ENCODE data around the gene LY6G6F.

The LY6G6F gene

DNA sequence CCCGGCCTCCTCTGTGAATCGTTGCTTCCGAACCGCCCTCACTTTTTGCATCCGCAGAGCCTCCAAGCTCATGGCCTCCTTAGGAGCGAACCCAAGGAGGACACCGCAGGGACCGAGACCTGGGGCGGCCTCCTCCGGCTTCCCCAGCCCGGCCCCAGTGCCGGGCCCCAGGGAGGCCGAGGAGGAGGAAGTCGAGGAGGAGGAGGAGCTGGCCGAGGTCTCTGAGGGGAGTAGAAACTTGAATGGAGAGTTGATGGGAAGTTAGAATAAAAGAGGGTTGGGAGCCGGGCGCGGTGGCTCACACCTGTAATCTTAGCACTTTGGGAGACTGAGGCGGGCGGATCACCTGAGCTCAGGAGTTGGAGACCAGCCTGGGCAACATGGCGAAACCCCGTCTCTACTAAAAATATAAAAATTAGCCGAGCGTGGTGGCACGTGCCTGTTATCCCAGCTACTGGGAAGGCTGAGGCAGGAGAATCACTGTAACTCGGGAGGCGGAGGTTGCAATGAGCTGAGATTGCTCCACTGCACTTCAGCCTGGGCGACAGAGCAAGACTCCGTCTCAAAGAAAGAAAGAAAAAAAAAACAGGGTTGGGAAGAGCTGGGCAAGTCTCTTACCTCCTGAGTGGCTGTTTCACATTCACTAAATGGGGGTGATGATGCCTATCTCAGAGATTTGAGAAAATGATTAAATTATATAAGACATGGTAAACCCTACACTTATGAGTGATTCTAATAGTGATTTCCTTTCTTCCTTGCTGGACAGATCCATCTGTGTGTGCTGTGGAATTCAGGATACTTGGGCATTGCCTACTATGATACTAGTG, 33.9 kb downstream of the LY6G6F start:
- no peak for FAIRE-seq

DNA sequence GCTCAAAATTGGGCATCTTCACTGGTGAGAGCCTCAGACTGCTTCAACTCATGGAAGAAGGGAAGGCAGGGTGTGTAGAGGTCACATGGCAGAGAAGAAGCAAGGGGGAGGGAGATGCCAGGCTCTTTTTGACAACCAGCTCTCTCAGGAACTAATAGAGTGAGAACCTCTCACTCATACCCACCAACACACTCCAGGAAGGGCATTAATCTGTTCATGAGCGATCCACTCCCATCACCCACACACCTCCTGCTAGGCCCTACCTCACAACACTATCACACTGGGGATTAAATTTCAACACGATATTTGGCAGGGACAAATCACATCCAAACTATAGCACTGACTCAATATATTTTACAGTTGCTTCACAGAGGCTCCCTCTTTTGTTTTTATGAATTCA, 35.1 kb downstream of the LY6G6F start:
- no peak for FAIRE-seq

DNA sequence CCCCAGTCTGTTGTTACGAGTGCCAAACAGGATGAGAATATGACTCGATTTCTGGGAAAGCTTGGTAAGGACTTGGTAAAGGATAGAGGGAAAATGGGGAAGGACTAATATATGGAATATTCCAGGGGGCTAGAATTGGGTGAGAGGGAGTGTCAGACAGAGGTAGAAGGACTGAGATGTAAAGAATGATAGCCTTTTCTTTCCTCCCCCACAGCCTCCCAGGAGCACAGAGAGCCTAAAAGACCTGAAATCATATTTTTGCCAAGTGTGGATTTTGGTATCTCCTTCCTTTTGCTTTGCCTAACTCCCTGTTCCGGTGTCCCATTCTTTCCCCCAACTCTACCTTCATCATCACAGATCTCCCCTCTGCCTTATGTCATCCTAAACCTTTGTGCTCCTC, 36.2 kb downstream of the LY6G6F start:
- FAIRE-seq = no peak

GRCh38 chr6:31744422-31744821, 37.8 kb downstream of the LY6G6F start:
- no peak for FAIRE-seq

DNA sequence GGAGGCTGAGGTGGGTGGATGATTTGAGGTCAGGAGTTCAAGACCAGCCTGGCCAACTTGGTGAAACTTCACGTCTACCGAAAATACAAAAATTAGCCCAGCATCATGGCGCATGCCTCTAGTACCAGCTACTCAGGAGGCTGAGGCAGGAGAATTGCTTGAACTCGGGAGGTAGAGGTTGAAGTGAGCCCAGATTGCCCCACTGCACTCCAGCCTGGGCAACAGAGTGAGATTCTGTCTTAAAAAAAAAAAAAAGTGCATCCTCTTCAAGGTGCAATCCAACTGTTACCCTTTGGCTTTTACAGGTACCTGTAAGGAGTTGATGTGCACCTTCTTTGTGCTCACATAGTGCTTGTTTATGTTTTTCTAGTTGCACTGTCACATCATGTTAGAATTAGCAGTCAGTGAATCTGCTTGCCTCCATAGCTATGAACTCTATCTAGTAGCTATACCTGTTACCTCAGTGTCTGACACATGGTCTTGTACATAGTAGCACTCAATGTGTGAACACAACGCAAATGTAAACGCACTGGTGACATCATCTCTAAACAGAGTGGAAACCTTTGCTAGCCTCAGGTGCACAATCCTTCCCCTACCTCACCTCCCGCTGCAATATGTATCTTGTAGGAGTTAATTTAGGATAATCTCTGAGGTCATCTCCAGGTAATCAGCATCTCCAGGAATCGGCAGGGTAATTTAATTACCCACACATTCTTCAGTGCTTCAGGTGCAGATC, 42.8 kb downstream of the LY6G6F start:
- no peak for FAIRE-seq

DNA sequence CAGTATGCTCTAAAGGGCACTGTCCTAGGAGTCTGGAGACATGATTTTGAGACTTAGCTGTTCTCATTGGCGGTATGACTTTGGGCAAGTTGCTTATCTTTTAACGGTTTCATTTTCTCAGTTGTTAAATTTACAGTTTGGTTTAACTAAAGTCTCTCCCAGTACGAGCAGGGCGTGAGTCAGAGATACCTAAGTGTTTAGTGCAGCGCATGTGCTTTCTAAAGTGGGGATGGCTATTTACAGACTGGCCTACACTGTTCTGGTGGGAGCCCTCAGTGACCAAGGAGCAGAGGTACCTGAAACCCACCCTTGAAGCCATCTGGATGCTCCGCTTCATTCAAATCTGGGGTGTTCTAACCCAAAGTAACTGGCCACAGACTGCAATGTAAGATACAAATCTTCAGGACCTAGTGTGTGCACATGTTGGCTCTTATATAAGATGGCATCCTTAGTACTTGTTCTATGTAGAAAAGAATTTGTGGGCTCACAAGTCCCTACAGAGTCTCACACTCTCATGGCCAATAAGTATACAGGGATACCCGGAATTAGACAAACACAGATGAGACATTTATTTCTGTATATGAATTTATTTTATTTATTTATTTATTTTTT, 43.9 kb downstream of the LY6G6F start:
- no peak for FAIRE-seq

DNA sequence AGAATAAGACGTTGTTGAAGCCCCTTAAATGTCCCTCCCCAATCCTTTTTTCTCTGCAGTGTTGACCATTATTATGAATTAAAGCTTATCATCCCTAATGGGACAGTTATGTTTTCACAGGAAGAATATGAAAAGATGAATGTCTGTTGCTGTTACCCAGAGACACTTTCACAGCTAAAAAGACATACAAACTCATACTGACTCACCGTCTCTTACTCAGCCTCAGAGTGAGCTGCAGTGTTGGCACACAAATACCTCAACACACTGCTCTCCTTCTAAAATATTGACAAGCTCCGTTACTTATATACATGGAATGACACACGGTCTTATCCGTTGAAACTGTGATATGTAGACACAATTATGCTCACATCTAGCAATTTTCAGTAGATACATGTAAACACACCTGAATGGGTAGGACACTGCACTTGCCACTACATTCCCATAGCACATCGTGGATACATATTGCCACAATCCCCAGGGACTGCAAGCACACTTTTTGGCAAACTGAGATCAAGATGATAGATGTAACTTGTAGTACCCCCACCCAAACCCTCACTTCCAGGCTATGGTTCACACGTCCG, 46.2 kb downstream of the LY6G6F start:
- FAIRE-seq = no peak

DNA sequence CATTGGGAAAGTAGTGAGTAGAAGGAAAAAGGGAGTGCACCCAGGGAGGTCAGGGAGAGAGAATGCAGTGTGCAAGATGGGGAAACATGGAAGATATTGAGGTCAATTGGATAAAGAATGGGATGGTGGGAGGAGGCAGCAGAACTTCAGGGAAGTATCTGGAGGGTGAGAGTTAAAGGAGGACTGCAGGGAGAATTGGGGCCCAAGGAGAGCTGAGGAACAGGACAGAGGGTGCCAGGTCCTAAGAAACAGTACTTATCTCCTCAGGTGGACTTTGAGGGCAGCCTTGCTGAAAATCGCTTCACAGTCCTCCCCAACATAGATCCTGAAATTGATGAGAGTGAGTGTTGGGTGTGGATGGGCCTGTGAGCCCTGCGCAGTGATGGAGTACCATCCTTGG, 51.6 kb downstream of the LY6G6F start:
- no peak for FAIRE-seq

All from endometrium (tissue), 2 donors.